HepG2 (cell line): ENCODE measurements around the gene MAP2K1. TPM values are rescaled to one million over a fixed set of nuclear protein-coding genes. Genes with fewer than 3 reads are reported as not detected.

Source experiments
- ESRRA ChIP-seq: sonication (generic); formaldehyde crosslinking; IDR thresholded peaks from 2 replicates; pipeline ENCODE4 v1.5.1; 2020; ENCODE audit warnings: mild to moderate bottlenecking, low read depth, missing genetic modification reagents
- HNRNPK ChIP-seq: fragments of 200-400 bp; formaldehyde crosslinking; IDR thresholded peaks from 2 replicates; pipeline ENCODE4 v1.6.1; 2018; ENCODE audit warnings: low read length, low read depth, moderate library complexity, mild to moderate bottlenecking; ENCODE audit not compliant: poor library complexity, severe bottlenecking
- KLF6 ChIP-seq: IDR thresholded peaks from 2 replicates; pipeline ENCODE4 v1.8.0; 2016; ENCODE audit warnings: missing biosample characterization, missing genetic modification reagents
- MED8 ChIP-seq: sonication (generic); formaldehyde crosslinking; IDR thresholded peaks from 2 replicates; pipeline ENCODE4 v1.8.1; 2023; ENCODE audit warnings: mild to moderate bottlenecking, missing genetic modification reagents; ENCODE audit not compliant: insufficient replicate concordance
- ZNF878 ChIP-seq: sonication (generic); formaldehyde crosslinking; IDR thresholded peaks from 2 replicates; pipeline ENCODE4 v1.8.1; 2023; ENCODE audit warnings: mild to moderate bottlenecking, missing genetic modification reagents, moderate library complexity
- polyA plus RNA-seq, 8 experiments: library from polyadenylated mRNA; depleted of rRNA in 3 of 8; stranded (reverse) in 7 of 8; unstranded in 1 of 8; fragments of >200 nt; fragmentation: Illumina TruSeq in 4 of 8; extraction: Trizol in 4 of 8; gene quantifications; 2 replicates each; pipeline versions ENCODE4 v1.2.1 to v1.2.3, GENCODE V29; 2011 to 2016; ENCODE audit warnings: low read depth in 4 of 8, missing spikeins in 1 of 8, mixed read lengths in 1 of 8; ENCODE audit not compliant: insufficient read depth in 1 of 8
- total RNA-seq, 5 experiments: library from RNA; depleted of rRNA; stranded (reverse); fragments of >200 nt; fragmentation: Illumina TruSeq; extraction: Trizol; gene quantifications; 2 replicates each; pipeline ENCODE4 v1.2.3, GENCODE V29; 2016; ENCODE audit warnings: low read depth in 1 of 5
- TF ChIP-seq, protein P1 (sequence below): sonication (generic); formaldehyde crosslinking; conservative IDR thresholded peaks from 2 replicates; pipeline ENCODE4 v1.8.0; 2022; ENCODE audit warnings: low read depth, missing genetic modification reagents
- TF ChIP-seq, protein P2 (sequence below): sonication (generic); formaldehyde crosslinking; IDR thresholded peaks from 2 replicates; pipeline ENCODE4 v1.4.0; 2020; ENCODE audit warnings: missing genetic modification reagents
- TF ChIP-seq, protein P3 (sequence below): sonication (generic); formaldehyde crosslinking; IDR thresholded peaks from 2 replicates; pipeline ENCODE4 v1.4.0; 2020; ENCODE audit warnings: missing genetic modification reagents, borderline replicate concordance
- TF ChIP-seq, protein P4 (sequence below): sonication (generic); formaldehyde crosslinking; IDR thresholded peaks from 2 replicates; pipeline ENCODE4 v1.8.0; 2022; ENCODE audit warnings: mild to moderate bottlenecking, missing genetic modification reagents, borderline replicate concordance
- TF ChIP-seq, protein P5 (sequence below): IDR thresholded peaks from 2 replicates; pipeline ENCODE4 v1.4.0; 2020; ENCODE audit warnings: mild to moderate bottlenecking, missing genetic modification reagents

The MAP2K1 gene
- total and polyA plus RNA-seq, 2 of the 13 experiments (the other 11 are each of a cell fraction or from before 2014, with no cell fraction given): 24.1 to 49.2 TPM

DNA sequence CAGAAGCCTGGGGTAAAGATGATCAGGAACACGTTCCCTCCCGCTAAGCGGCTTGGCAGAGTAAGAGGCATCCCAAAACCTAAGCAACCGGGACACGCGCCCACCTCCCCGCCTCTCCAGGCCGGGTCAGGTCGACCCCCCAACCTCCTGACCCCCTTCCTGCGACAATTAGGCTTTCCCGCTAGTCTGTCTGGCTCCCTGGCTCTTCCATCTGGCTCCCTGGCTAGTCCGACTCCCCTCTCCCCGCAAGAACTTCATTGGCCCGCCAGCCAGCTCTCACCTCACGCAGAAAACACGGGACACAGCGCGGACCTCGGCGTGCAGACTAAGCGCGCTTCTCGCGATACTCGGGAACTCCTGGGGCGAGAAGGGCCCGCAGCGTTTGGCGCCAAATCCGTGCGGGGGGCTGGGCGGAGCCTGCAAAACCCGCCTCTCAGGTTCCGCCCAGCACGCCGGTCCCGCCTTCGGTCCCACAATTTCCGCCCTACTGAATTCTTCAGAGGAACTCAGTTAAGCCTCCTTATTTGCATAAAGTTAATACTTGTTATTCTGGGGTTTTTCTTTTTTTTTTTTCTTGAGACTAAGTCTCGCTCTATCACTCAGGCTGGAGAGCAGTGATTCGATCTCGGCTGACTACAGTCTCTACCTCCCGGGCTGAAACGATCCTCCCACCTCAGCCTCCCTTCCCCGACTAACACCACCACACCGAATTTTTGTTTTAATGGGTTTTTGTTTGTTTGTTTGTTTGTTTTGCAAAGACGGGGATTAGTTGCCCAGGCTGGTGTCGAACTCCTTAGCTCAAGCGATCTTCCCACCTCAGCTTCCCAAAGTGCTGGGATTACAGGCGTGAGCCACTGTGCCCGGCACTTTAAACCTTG, 30.1 kb upstream of the MAP2K1 start, which contains the start of gene TIPIN (continued):
- TF ChIP-seq HNRNPK: no peak
- TF ChIP-seq KLF6 (CRISPR knock-in tag): 0 out of 2 replicates have a peak, but pooled peaks have one; percentile 72
- TF ChIP-seq ZNF878 (CRISPR knock-in tag): peak; percentile 74; the same call in 1 of the 2 replicates
- TF ChIP-seq, protein P1, sequence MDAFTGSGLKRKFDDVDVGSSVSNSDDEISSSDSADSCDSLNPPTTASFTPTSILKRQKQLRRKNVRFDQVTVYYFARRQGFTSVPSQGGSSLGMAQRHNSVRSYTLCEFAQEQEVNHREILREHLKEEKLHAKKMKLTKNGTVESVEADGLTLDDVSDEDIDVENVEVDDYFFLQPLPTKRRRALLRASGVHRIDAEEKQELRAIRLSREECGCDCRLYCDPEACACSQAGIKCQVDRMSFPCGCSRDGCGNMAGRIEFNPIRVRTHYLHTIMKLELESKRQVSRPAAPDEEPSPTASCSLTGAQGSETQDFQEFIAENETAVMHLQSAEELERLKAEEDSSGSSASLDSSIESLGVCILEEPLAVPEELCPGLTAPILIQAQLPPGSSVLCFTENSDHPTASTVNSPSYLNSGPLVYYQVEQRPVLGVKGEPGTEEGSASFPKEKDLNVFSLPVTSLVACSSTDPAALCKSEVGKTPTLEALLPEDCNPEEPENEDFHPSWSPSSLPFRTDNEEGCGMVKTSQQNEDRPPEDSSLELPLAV: no peak
- TF ChIP-seq, protein P2, sequence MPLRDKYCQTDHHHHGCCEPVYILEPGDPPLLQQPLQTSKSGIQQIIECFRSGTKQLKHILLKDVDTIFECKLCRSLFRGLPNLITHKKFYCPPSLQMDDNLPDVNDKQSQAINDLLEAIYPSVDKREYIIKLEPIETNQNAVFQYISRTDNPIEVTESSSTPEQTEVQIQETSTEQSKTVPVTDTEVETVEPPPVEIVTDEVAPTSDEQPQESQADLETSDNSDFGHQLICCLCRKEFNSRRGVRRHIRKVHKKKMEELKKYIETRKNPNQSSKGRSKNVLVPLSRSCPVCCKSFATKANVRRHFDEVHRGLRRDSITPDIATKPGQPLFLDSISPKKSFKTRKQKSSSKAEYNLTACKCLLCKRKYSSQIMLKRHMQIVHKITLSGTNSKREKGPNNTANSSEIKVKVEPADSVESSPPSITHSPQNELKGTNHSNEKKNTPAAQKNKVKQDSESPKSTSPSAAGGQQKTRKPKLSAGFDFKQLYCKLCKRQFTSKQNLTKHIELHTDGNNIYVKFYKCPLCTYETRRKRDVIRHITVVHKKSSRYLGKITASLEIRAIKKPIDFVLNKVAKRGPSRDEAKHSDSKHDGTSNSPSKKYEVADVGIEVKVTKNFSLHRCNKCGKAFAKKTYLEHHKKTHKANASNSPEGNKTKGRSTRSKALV (CRISPR knock-in tag): no peak; the same call in 1 of the 2 replicates
- TF ChIP-seq ESRRA: peak; percentile 48; the same call in 1 of the 2 replicates
- TF ChIP-seq, protein P3, sequence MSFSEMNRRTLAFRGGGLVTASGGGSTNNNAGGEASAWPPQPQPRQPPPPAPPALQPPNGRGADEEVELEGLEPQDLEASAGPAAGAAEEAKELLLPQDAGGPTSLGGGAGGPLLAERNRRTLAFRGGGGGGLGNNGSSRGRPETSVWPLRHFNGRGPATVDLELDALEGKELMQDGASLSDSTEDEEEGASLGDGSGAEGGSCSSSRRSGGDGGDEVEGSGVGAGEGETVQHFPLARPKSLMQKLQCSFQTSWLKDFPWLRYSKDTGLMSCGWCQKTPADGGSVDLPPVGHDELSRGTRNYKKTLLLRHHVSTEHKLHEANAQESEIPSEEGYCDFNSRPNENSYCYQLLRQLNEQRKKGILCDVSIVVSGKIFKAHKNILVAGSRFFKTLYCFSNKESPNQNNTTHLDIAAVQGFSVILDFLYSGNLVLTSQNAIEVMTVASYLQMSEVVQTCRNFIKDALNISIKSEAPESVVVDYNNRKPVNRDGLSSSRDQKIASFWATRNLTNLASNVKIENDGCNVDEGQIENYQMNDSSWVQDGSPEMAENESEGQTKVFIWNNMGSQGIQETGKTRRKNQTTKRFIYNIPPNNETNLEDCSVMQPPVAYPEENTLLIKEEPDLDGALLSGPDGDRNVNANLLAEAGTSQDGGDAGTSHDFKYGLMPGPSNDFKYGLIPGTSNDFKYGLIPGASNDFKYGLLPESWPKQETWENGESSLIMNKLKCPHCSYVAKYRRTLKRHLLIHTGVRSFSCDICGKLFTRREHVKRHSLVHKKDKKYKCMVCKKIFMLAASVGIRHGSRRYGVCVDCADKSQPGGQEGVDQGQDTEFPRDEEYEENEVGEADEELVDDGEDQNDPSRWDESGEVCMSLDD (CRISPR knock-in tag): peak; percentile 43; the same call in 1 of the 2 replicates
- TF ChIP-seq, protein P4, sequence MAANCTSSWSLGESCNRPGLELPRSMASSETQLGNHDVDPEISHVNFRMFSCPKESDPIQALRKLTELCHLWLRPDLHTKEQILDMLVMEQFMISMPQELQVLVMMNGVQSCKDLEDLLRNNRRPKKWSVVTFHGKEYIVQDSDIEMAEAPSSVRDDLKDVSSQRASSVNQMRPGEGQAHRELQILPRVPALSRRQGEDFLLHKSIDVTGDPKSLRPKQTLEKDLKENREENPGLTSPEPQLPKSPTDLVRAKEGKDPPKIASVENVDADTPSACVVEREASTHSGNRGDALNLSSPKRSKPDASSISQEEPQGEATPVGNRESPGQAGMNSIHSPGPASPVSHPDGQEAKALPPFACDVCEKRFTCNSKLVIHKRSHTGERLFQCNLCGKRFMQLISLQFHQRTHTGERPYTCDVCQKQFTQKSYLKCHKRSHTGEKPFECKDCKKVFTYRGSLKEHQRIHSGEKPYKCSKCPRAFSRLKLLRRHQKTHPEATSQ: peak; percentile 80; the same call in 1 of the 2 replicates
- TF ChIP-seq, protein P5, sequence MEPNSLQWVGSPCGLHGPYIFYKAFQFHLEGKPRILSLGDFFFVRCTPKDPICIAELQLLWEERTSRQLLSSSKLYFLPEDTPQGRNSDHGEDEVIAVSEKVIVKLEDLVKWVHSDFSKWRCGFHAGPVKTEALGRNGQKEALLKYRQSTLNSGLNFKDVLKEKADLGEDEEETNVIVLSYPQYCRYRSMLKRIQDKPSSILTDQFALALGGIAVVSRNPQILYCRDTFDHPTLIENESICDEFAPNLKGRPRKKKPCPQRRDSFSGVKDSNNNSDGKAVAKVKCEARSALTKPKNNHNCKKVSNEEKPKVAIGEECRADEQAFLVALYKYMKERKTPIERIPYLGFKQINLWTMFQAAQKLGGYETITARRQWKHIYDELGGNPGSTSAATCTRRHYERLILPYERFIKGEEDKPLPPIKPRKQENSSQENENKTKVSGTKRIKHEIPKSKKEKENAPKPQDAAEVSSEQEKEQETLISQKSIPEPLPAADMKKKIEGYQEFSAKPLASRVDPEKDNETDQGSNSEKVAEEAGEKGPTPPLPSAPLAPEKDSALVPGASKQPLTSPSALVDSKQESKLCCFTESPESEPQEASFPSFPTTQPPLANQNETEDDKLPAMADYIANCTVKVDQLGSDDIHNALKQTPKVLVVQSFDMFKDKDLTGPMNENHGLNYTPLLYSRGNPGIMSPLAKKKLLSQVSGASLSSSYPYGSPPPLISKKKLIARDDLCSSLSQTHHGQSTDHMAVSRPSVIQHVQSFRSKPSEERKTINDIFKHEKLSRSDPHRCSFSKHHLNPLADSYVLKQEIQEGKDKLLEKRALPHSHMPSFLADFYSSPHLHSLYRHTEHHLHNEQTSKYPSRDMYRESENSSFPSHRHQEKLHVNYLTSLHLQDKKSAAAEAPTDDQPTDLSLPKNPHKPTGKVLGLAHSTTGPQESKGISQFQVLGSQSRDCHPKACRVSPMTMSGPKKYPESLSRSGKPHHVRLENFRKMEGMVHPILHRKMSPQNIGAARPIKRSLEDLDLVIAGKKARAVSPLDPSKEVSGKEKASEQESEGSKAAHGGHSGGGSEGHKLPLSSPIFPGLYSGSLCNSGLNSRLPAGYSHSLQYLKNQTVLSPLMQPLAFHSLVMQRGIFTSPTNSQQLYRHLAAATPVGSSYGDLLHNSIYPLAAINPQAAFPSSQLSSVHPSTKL (CRISPR knock-in tag): peak; percentile 48; the same call in 1 of the 2 replicates
- peak; percentile 61 for TF ChIP-seq MED8
